SK-N-SH treated with all-trans-retinoic acid at 6 μM for 48 hours (cell line): ENCODE data around the gene CNNM3.

ENCODE experiments used
- ATAC-seq: fragments of 200-7000 bp; cut with Tn5 transposase; 3 replicates; pipeline ENCODE4 v1.9.1; 2020; ENCODE audit warnings: mild to moderate bottlenecking, moderate library complexity
- ARNTL ChIP-seq: fragments of 450-650 bp; formaldehyde crosslinking; IDR thresholded peaks from 2 replicates; pipeline ENCODE4 v1.5.0; 2020; ENCODE audit warnings: low read depth, mild to moderate bottlenecking, moderate library complexity, borderline replicate concordance
- BACH2 ChIP-seq: fragments of 250-450 bp; sonication (Bioruptor Pico); IDR thresholded peaks from 2 replicates; pipeline ENCODE4 v1.9.0; 2021; ENCODE audit warnings: mild to moderate bottlenecking, borderline replicate concordance
- CREB5 ChIP-seq: fragments of 250-450 bp; sonication (Bioruptor Pico); IDR thresholded peaks from 2 replicates; pipeline ENCODE4 v1.5.1; 2020; ENCODE audit warnings: low read depth, mild to moderate bottlenecking, moderate library complexity
- CSDC2 ChIP-seq: fragments of 250-450 bp; sonication (Bioruptor Pico); IDR thresholded peaks from 2 replicates; pipeline ENCODE4 v1.5.0; 2020; ENCODE audit warnings: mild to moderate bottlenecking, moderate library complexity
- ESRRG ChIP-seq: fragments of 250-450 bp; sonication (Bioruptor Pico); IDR thresholded peaks from 2 replicates; pipeline ENCODE4 v1.6.1; 2021; ENCODE audit warnings: mild to moderate bottlenecking
- GLIS3 ChIP-seq: fragments of 250-450 bp; sonication (Bioruptor Pico); IDR thresholded peaks from 2 replicates; pipeline ENCODE4 v1.5.0; 2020; ENCODE audit warnings: mild to moderate bottlenecking, moderate library complexity
- OSR1 ChIP-seq: fragments of 250-450 bp; sonication (Bioruptor Pico); IDR thresholded peaks from 2 replicates; pipeline ENCODE4 v1.8.0; 2022; ENCODE audit warnings: moderate library complexity, mild to moderate bottlenecking, inconsistent platforms
- PPARA ChIP-seq: fragments of 250-450 bp; sonication (Bioruptor Pico); IDR thresholded peaks from 2 replicates; pipeline ENCODE4 v1.5.0; 2020; ENCODE audit warnings: mild to moderate bottlenecking, borderline replicate concordance
- SNAI2 ChIP-seq: fragments of 250-450 bp; sonication (Bioruptor Pico); IDR thresholded peaks from 2 replicates; pipeline ENCODE4 v1.5.0; 2020; ENCODE audit warnings: mild to moderate bottlenecking, moderate library complexity
- TCF4 ChIP-seq: fragments of 250-450 bp; sonication (Bioruptor Pico); IDR thresholded peaks from 2 replicates; pipeline ENCODE4 v1.8.0; 2021; ENCODE audit warnings: mild to moderate bottlenecking, moderate library complexity, borderline replicate concordance
- TOX ChIP-seq: fragments of 250-450 bp; sonication (Bioruptor Pico); IDR thresholded peaks from 2 replicates; pipeline ENCODE4 v1.8.0; 2021; ENCODE audit warnings: mild to moderate bottlenecking, moderate library complexity, borderline replicate concordance
- ZC3H10 ChIP-seq: fragments of 250-450 bp; sonication (Bioruptor Pico); IDR thresholded peaks from 2 replicates; pipeline ENCODE4 v1.5.1; 2021; ENCODE audit warnings: mild to moderate bottlenecking, moderate library complexity
- ZNF565 ChIP-seq: fragments of 450-650 bp; formaldehyde crosslinking; conservative IDR thresholded peaks from 2 replicates; pipeline ENCODE4 v1.5.0; 2020; ENCODE audit warnings: low read depth, mild to moderate bottlenecking, moderate library complexity
- ZNF70 ChIP-seq: fragments of 450-650 bp; formaldehyde crosslinking; IDR thresholded peaks from 2 replicates; pipeline ENCODE4 v1.5.0; 2020; ENCODE audit warnings: mild to moderate bottlenecking, moderate library complexity
- TF ChIP-seq, protein P1 (sequence below): fragments of 250-450 bp; sonication (Bioruptor Pico); IDR thresholded peaks from 2 replicates; pipeline ENCODE4 v1.8.0; 2020; ENCODE audit warnings: mild to moderate bottlenecking, moderate library complexity, borderline replicate concordance
- TF ChIP-seq, protein P2 (sequence below): fragments of 250-450 bp; sonication (Bioruptor Pico); IDR thresholded peaks from 2 replicates; pipeline ENCODE4 v1.5.1; 2021; ENCODE audit warnings: mild to moderate bottlenecking, moderate library complexity
- TF ChIP-seq, protein P3 (sequence below): fragments of 250-450 bp; sonication (Bioruptor Pico); IDR thresholded peaks from 2 replicates; pipeline ENCODE4 v1.5.0; 2020; ENCODE audit warnings: mild to moderate bottlenecking, moderate library complexity

The CNNM3 gene

GRCh38 chr2:96869281-96869821, 53.3 kb downstream of the CNNM3 start:
- TF ChIP-seq TOX (CRISPR knock-in tag), result no peak
- no peak for TF ChIP-seq CSDC2 (CRISPR knock-in tag)
- no peak for TF ChIP-seq ZNF70
- no peak for TF ChIP-seq SNAI2
- TF ChIP-seq GLIS3, result no peak
- TF ChIP-seq ESRRG (CRISPR knock-in tag), result no peak
- no peak for TF ChIP-seq BACH2 (CRISPR knock-in tag)
- ATAC-seq, result peak; percentile 49

DNA sequence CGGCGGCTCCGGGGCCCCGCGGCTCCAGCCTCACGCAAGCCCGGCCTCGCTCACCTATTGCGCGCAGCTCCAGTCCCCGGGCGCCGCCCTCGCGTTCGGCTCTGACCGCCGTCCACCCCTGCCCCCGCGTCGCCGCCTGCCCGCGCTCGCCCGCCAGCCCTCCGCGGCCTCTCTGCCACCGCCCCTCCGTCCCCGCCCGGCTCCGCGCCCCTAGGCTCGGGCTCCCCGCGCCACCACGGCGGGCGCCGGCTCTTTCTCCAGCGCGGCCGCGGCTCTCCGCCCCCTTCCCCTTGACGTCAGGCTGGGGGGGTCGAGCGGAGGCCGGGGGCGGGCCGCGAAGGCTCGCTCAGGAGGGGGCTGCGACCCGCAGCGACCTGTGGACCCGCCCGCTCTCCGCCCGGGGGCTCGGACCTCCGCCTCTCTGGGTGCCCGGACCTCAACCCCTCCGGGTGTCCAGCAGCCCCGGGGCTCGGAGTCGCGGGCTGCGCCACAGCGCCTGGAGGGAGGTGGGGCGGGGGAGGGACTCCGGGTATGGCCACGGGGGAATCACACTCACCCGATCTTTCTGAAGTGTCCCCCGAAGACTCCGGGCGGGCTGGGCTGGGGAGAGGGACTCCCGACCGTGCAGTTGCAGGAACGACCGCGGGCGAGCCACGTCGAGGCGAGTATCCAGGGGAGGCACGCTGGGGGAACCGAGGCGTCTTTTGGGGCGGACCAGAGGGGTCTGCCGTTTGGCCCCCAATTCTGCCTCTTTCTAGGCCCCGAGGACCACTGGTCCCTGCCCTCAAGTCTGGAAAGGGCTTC, 54.0 kb downstream of the CNNM3 start, which contains the start of gene SEMA4C:
Gene SEMA4C (minus strand): TSS at position 259 of the 804 bp plus-strand sequence. CDS start 2,194 bp downstream, outside the sequence.
- ATAC-seq, result peak; percentile 31
- TF ChIP-seq, protein P1, sequence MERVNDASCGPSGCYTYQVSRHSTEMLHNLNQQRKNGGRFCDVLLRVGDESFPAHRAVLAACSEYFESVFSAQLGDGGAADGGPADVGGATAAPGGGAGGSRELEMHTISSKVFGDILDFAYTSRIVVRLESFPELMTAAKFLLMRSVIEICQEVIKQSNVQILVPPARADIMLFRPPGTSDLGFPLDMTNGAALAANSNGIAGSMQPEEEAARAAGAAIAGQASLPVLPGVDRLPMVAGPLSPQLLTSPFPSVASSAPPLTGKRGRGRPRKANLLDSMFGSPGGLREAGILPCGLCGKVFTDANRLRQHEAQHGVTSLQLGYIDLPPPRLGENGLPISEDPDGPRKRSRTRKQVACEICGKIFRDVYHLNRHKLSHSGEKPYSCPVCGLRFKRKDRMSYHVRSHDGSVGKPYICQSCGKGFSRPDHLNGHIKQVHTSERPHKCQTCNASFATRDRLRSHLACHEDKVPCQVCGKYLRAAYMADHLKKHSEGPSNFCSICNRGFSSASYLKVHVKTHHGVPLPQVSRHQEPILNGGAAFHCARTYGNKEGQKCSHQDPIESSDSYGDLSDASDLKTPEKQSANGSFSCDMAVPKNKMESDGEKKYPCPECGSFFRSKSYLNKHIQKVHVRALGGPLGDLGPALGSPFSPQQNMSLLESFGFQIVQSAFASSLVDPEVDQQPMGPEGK, result peak; percentile 52; the same call in 1 of the 2 replicates
- TF ChIP-seq GLIS3 (no peak), TCF4 (CRISPR knock-in tag) (no peak), CREB5 (CRISPR knock-in tag) (no peak), PPARA (CRISPR knock-in tag) (no peak), OSR1 (CRISPR knock-in tag) (no peak), ZNF70 (no peak)

GRCh38 chr2:96870626-96871255, 54.7 kb downstream of the CNNM3 start:
- TF ChIP-seq ESRRG (CRISPR knock-in tag), result no peak
- no peak for TF ChIP-seq ZNF565
- TF ChIP-seq, protein P2, sequence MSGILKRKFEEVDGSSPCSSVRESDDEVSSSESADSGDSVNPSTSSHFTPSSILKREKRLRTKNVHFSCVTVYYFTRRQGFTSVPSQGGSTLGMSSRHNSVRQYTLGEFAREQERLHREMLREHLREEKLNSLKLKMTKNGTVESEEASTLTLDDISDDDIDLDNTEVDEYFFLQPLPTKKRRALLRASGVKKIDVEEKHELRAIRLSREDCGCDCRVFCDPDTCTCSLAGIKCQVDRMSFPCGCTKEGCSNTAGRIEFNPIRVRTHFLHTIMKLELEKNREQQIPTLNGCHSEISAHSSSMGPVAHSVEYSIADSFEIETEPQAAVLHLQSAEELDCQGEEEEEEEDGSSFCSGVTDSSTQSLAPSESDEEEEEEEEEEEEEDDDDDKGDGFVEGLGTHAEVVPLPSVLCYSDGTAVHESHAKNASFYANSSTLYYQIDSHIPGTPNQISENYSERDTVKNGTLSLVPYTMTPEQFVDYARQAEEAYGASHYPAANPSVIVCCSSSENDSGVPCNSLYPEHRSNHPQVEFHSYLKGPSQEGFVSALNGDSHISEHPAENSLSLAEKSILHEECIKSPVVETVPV, result no peak
- no peak for TF ChIP-seq BACH2 (CRISPR knock-in tag)
- TF ChIP-seq TCF4 (CRISPR knock-in tag), result no peak
- no peak for TF ChIP-seq ZC3H10 (CRISPR knock-in tag)
- TF ChIP-seq, protein P3, sequence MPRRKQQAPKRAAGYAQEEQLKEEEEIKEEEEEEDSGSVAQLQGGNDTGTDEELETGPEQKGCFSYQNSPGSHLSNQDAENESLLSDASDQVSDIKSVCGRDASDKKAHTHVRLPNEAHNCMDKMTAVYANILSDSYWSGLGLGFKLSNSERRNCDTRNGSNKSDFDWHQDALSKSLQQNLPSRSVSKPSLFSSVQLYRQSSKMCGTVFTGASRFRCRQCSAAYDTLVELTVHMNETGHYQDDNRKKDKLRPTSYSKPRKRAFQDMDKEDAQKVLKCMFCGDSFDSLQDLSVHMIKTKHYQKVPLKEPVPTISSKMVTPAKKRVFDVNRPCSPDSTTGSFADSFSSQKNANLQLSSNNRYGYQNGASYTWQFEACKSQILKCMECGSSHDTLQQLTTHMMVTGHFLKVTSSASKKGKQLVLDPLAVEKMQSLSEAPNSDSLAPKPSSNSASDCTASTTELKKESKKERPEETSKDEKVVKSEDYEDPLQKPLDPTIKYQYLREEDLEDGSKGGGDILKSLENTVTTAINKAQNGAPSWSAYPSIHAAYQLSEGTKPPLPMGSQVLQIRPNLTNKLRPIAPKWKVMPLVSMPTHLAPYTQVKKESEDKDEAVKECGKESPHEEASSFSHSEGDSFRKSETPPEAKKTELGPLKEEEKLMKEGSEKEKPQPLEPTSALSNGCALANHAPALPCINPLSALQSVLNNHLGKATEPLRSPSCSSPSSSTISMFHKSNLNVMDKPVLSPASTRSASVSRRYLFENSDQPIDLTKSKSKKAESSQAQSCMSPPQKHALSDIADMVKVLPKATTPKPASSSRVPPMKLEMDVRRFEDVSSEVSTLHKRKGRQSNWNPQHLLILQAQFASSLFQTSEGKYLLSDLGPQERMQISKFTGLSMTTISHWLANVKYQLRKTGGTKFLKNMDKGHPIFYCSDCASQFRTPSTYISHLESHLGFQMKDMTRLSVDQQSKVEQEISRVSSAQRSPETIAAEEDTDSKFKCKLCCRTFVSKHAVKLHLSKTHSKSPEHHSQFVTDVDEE (CRISPR knock-in tag), result no peak
- TF ChIP-seq SNAI2, result no peak
- no peak for TF ChIP-seq TOX (CRISPR knock-in tag)
- TF ChIP-seq GLIS3, result no peak
- TF ChIP-seq ARNTL (CRISPR knock-in tag), result no peak
- no peak for TF ChIP-seq OSR1 (CRISPR knock-in tag)
- TF ChIP-seq, protein P1, result no peak
- no peak for ATAC-seq
